HG03066 (cell line): Measurements from ENCODE around the gene PCDHGA12.
A peak's percentile ranks its signal among the peaks of the same experiment; 100 is the strongest.

Experiments used
- ATAC-seq: cut with Tn5 transposase; IDR thresholded peaks from one replicate; pipeline ENCODE4 v1.9.1; 2021; ENCODE audit warnings: low read depth; ENCODE audit not compliant: unreplicated experiment

The PCDHGA12 gene

GRCh38 chr5:141439411-141440141 is 9.3 kb downstream of the PCDHGA12 start:
- no peak for ATAC-seq

DNA sequence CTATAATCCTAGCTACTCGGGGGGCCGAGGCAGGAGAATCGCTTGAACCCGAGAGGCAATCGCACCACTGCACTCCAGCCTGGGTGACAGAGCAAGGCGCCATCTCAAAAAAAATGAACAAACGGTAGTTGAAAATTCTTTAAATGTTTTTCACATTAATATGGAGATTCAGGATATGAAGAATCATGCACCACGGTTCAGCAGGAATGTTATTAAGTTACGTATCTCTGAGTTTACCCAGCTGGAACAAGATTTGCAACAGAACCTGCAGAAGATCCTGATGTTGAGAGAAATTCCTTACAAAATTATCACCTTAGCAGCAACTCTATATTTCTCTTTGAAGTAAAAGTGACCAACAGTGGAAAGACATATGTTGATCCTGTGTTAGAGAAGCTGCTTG is 10.0 kb downstream of the PCDHGA12 start:
- ATAC-seq = no peak

DNA sequence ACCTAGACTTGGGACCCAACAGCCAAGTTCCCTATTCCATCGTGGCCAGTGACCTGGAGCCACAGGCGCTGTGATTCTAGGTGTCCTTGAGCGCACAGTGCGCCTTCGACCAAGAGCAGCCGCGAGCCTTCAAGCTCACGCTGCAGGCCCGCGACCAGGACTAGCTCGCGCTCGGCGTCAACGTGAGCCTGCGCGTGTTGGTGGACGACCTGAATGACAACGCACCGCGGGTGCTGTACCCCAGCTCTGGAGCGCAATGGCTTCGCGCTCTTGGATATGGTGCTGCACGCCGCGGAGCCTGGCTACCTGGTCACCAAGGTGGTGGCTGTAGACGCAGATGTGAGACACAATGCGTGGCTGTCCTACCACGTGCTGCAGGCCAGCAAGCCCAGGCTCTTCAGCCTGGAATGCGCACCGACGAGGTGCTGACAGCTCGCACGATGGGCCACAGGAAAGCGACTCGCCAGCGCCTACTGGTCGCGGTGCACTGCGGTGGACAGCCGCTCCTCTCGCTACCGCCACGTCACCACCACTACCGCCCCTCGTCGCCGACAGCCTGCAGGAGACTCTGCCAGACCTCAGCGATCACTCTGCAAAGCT is 11.4 kb downstream of the PCDHGA12 start:
- no peak for ATAC-seq

- no peak for ATAC-seq
Observed at GRCh38 chr5:141465351-141465750, 35.0 kb downstream of the PCDHGA12 start.

DNA sequence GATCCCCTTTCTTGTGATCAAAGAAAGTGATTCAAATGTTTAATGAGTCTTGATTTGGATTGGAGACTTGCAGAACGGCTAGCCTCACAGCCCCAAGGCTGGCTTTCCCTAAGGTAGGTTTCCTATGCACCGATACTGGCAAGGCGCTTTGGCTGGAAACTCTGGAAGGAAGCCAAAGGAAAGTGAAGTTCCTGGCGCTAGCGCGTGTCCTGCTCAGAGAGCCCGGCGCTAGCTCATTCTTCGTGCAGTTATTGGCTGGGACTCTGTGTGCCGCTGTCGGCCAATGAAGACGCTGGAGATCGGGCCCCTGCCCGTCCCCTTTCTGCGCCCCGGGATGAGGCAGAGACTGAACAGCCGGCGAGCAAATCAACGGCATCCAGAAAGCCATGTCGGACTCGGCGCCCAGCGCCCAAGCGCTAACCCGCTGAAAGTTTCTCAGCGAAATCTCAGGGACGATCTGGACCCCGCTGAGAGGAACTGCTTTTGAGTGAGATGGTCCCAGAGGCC is 45.4 kb downstream of the PCDHGA12 start, which contains the start of gene PCDHGC3:
PCDHGC3 (plus strand) TSS at position 342 of the 507 bp plus-strand sequence; CDS start at position 493, 151 bp downstream.
- ATAC-seq = peak; percentile 97

- peak; percentile 37 for ATAC-seq
Observed at GRCh38 chr5:141476132-141476911, 46.0 kb downstream of the PCDHGA12 start.

GRCh38 chr5:141477044-141477575 is 46.8 kb downstream of the PCDHGA12 start:
- no peak for ATAC-seq

DNA sequence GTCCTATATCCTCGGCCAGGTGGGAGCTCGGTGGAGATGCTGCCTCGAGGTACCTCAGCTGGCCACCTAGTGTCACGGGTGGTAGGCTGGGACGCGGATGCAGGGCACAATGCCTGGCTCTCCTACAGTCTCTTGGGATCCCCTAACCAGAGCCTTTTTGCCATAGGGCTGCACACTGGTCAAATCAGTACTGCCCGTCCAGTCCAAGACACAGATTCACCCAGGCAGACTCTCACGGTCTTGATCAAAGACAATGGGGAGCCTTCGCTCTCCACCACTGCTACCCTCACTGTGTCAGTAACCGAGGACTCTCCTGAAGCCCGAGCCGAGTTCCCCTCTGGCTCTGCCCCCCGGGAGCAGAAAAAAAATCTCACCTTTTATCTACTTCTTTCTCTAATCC is 47.5 kb downstream of the PCDHGA12 start:
- no peak for ATAC-seq

DNA sequence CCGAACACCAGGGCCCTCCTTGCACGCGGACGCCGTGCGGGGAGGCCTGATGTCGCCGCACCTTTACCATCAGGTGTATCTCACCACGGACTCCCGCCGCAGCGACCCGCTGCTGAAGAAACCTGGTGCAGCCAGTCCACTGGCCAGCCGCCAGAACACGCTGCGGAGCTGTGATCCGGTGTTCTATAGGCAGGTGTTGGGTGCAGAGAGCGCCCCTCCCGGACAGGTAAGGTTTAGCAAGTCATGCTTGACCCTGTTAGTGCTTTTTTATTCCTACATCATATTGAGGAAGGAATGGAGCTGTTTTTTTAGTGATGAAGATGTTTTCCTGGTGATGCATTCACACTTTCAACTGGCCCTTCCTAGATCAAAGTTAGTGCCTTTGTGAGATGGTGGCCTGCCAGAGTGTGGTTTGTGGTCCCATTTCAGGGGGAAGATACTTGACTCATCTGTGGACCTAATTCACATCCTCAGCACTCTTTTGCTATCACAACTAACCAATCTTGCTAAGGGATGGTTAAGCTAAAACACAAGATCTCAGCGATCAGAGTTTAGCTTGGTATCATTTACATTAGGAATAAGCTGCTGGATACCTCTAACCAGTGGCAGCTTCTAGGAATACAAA is 48.1 kb downstream of the PCDHGA12 start:
- ATAC-seq = no peak

- ATAC-seq = no peak
Observed at GRCh38 chr5:141479776-141480175, 49.5 kb downstream of the PCDHGA12 start.
